Measurements from ENCODE around the gene LRRFIP1.

Gene LRRFIP1

DNA sequence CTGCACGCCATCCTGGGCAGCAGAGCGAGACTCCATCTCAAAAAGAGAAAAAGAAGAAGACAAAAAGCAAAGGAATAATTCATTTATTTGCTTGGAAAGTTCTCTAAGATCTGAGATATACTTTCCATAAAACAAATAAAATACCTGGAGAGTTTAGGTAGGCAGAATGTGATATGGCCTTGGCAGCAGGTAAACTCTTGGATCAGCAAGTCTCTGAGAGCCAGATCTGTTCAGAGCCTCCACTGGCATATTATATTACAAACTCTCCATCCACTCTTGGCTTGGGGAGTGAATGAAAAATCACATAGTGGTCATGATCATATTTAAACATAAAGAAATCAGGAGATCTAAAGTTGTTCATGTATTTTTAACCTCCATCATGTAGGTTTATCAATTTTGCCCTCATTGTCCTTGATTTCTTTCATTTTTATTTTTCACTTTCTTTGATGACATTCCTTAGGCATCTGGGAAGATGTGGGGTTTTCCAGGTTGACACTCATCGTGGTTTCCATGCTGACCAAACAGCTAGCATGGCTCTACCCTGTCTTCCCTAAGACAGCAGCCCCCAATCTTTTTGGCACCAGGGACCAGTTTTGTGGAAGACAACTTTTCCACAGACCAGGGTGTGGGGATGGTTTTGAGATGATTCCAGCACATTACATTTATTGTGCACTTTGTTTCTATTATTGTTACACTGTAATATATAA, 10.2 kb downstream of the LRRFIP1 start:
- no peak for DNase-seq (ENCODE audit: insufficient read length, low spot score)
- no peak for FAIRE-seq

DNA sequence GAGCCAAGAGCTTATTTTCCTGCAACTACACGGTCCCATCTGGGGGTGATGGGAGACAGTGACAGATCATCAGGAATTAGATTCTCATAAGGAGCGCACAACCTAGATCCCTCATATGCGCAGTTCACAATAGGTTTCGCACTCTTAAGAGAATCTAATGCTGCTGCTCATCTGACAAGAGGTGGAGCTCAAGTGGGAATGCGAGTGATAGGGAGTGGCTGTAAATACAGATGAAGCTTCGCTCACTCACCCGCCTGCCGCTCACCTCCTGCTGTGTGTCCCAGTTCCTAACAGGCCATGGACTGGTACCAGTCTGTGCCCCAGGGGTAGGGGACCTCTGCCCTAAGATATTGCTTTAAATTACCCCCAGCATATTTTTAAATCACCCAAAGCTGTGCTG, 10.8 kb downstream of the LRRFIP1 start:
- no peak for DNase-seq (ENCODE audit: insufficient read length, low spot score)
- FAIRE-seq, result no peak

DNA sequence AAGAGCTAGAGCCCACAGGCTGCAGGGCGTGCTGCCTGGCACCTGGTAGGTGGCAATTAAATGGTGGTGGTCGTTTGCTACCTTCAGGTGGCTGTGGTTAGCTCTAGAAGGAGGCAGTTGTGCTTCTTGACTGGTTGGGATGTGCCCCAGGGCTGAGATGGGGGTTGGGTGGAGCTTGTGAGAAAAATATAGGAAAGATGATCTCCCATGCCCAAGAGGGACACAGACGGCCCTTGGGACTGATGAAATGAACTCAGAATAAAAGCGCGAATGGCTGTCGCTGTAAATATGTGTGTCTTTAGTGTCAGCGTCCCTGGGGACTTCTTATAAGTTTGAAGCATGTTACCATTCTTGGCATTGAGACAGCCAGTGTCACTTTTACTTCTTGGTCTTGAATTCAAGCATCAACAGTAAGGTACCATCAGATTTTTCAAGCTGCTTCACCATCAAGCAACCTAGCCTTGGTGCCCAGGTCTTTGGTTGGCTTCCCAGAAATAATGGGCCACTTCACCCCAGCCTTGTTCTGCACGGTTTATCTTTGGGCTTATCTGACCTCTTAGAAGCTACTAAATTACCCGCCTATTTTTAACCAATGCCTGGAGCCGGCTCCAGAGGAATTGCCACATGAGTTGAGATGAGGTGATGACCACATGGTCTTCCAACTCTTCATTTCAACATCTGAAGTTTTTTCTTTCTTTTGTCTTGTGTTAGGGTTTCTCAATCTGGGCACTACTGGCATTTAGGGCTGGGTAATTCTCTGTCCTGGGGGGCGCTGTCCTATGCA, 11.9 kb downstream of the LRRFIP1 start:
- FAIRE-seq (no peak), DNase-seq (ENCODE audit: insufficient read length, low spot score) (no peak)

DNA sequence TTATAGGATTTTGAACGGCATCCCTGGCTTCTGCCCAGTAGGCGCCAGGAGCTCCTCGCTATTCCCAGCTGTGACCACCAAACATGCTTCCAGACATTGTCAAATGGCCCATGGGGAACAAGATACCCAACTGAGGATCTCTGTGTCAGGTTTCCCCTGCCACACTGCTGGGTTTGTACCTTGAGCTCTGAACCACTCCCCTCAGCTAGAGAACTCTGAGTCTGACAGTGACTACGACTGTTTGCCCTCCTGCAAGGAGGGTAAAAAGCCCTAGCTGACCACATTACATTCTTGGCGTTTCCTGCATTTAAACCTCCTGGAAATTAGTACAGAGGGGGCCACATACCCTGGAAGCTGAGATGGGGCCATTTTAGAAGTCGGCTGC, 12.4 kb downstream of the LRRFIP1 start:
- no peak for DNase-seq (ENCODE audit: insufficient read length, low spot score)
- no peak for FAIRE-seq

DNA sequence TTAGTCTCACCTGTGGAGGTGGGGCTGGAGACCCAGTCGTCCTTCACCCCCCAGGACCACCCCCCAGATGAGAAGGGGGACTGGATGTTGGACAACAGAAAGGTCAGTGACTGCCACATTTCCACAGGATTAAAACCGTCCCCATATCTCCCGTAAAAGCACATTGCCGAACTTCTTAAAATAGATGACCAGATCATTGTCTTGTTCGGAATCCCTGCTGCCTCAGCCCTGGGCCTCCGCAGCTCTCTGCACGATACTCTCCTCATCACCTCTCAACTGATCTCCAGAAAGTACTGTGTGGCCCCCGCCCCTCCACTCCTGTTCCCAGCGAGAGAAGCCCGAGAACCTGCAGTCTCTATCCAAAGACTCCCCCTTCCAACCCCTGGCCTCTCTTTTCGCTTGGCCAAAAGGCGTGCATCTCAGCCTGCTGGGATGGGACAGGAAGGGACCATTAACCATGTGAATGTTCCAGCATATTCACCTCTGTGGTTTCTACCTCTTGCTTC, 13.2 kb downstream of the LRRFIP1 start:
- no peak for DNase-seq (ENCODE audit: insufficient read length, low spot score)
- FAIRE-seq, result no peak

DNA sequence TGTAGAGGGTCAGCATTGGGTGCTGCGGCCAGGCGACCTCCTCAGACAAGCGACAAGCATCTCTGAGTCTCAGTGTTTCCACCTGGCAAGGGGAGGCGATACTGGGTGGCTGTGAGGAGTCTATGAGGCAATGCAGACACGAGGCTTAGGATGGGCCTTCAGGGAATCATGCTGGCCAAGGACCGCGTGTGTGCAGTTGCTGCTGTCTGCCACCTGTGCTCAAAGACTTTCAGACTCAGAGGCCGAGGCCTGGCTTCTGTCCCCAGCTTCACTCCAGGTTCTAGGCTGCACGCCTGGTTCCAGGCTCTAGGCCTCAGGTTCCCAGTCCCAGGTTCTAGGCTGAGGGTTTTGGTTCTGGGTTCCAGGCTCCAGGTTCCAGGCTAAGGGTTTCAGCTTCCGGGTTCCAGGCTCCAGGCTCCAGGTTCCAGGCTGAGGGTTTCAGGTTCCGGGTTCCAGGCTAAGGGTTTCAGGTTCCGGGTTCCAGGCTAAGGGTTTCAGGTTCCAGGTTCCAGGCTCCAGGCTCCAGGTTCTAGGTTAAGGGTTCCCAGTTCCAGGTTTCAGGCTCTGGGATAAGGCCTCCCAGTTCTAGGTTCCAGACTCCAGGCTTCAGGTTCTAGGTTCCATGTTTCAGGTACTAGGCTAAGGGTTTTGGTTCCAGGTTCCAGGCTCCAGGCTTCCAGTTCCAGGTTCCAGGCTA, 14.8 kb downstream of the LRRFIP1 start:
- no peak for FAIRE-seq

DNA sequence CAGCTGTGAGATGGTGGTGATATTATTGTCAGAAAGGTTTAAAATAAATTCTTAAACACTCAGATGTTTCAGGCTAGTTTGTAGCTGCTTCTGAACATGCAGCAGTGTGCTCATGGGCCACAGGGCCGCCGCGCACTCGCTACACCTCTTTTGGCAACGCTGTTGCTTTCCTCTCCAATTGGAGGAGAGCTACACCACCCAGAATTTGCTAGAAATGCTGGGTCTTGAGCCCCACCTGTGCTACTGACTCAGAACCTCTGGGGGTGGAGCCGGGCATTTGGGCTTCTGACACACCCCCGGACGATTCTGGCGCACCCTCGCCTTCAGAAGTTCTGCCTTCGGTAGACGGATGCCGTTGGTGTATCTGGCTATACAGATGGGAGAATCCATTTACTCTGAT, 15.7 kb downstream of the LRRFIP1 start:
- no peak for DNase-seq (ENCODE audit: insufficient read length, low spot score)
- no peak for FAIRE-seq

More for the DNA sequence above, 14.8 kb downstream of the LRRFIP1 start:
- no peak for DNase-seq (ENCODE audit: insufficient read length, low spot score)

DNA sequence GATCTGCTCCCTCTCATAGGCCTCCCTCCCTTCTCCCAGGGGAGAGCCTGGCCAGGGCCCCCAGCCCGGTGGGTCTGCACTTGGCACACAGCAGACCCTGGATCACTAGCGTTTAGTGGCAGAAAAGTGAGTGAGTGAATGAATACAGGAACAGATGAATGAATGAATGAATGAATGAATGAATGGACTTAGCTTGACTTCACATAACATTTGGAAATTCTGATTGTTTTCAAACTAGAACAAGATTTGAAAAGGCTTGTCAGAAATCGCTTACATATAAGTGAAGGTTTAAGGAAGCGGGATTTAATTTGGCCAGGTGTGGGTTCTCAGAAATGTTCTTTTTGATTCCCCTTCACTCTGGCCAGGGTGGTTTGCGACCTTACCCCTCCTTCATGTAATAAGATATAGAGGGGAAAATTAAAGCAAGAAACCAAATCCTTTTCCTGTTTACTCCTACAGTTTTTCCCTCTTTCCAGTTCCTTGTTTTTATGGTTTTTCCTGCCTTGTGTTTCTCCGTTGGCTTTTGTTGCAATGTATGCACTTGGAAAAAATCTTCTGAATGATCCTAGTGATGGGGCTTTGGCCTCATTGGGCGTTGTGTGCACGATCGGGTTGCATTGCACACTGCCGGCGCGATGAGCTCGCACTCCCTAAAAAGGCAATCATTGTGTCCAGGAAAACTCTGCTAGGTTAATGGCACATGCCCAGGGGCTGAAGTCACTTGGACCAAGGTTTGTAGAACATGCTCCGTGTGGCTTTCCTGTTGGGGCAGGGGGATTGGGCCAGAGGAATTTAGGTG, 16.4 kb downstream of the LRRFIP1 start:
- DNase-seq (ENCODE audit: insufficient read length, low spot score), result no peak
- FAIRE-seq, result no peak

DNA sequence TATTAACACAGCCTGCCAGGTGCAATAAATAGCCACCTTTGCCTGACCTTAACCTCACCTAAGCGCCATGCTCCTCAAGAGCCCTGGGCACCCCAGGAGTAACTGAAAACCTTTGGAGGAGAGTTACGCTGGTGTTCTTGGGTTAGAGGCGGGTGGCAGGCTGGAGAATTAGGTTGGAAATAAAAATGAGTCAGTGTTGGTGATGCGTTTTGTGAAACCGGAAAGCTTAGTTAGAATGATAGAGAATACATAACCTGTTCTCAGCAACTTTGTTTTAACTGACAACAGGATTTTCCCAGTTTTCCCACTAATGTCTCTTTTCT, 17.0 kb downstream of the LRRFIP1 start:
- FAIRE-seq (no peak), DNase-seq (ENCODE audit: insufficient read length, low spot score) (no peak)

DNA sequence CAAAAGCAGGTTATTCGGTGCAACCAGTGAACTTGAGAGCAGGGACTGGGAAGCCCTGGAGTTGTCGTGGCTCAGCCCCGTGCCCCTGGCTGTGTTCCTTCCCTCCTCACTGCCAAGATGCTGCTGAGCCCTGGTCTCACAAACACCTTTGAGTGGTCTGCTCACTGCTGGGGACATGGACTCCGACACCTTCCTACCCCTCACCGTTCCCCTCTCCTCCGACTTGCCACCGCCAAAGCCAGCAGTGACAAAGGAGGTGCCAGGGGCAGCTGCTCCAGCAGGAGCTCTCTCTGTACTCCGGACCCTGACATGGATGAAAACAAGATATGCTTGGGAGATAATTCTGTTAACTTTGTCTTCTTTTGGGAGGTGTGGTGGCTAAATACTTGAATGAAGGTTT, 17.9 kb downstream of the LRRFIP1 start:
- FAIRE-seq (no peak), DNase-seq (ENCODE audit: insufficient read length, low spot score) (no peak)

DNA sequence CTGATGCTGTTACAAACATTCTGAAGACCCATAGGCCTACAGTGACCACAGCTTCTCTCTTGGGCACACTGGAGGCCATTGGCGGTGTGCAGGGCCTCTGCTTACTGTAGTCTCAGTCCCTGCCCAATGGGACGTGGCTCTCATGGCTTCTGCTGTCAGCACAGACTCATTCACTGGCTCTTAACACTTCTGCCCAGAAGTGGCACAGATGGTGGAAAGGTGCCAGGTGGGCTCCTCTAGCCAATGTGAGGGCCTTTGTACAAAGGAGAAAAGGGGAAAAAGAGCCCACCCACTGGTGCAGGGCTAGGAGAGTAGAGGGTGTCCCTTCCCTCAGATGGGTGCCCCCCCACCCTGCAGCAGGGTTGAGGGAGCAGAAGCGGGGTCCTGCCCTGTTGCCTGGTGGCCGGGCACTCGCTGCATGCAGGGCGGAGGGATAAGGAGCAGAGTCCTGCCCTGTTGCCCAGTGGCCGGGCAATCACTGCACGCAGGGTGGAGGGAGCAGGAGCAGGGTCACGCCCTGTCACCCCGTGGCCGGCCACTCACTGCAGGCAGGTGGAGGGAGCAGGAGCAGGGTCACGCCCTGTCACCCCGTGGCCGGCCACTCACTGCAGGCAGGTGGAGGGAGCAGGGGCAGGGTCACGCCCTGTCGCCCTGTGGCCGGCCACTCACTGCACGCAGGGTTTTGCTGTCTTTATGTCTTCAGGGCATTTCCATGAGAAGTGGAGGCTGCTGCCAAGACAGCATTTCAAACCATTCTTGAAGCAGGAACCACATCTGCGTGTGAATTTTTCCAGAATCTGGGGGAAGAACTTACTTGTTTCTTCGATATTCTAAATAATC, 20.0 kb downstream of the LRRFIP1 start:
- no peak for DNase-seq (ENCODE audit: insufficient read length, low spot score)
- no peak for FAIRE-seq

DNA sequence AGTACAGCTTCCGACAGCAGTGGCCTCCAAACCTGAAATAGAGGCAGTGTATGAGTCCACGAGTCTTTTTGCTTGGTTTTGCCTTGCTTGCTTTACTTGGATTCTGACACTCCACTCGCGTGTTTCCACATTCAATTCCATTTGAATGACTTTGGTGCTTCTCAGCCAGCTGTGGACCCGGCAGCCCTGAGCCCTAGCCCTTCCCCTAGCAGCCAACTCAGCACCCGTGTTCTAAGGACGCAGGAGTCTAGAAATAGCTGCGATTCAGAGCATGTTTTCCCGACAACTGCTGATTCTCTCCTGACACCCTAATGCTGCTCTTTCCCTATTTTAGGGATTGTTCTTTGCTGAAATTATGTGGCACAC, 20.6 kb downstream of the LRRFIP1 start:
- no peak for FAIRE-seq

DNA sequence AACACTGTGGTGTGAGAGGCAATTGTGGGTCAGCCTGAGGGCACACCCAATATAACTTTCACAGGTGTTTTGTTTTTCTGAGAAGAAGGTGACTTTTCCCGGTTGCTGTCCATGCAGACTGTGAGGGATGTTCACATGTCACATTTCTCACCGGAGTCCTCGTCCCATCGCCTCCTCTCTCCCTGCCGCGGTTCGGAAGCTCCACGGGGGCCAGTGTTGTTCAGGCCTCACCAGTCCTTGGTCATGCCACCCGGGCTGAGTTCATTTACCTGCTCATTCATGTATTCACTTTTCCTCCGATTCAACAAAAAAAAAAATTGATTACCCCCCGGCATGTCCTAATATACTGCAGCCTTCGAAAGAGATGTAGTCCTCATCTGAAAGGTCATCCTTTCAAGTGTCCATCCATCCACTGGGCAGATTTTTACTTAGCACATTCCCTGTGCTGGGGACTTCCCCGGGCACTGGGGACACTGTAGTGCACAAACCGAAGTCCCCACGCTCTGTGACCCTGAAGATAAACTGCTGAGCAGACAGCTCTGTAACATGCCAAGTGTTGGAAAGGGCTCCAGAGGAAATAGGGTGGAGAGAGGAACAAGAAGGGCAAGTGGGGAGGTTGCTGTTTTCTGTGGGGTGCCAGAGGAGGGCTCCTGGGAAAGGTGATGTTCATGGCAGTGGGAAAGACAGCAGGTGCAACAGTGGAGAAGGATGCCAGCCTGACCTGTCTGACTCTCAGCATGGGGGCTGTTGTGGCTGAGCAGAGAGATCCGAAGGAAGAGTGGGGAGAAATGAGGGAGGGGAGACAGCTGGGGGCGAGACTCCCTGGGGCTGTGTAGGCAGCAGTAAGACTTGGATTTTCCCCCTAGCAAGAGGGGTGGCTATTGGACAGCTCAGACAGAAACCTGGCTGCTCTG, 22.4 kb downstream of the LRRFIP1 start:
- FAIRE-seq, result no peak
- no peak for DNase-seq (ENCODE audit: insufficient read length, low spot score)

More for the DNA sequence above, 20.6 kb downstream of the LRRFIP1 start:
- no peak for DNase-seq (ENCODE audit: insufficient read length, low spot score)

DNA sequence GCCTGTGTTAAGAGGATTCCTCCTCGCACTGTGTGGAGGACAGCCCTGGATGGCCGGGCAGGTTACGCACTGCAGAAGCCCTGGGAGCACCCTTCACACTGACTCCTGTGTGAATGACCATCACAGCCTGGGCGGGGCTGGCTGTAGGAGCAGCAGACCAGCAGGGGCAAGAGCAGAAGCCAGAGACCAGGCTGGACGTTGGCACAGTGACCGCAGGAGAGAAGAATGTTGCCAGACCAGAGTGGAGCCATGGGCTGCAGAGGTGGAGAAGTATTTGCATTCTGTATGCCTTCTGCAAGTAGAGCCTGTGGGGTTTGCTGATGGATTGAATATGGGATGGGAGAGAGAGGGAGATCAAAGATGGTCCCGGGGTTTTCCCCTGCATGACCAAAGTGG, 23.1 kb downstream of the LRRFIP1 start:
- DNase-seq (ENCODE audit: insufficient read length, low spot score), result no peak

DNA sequence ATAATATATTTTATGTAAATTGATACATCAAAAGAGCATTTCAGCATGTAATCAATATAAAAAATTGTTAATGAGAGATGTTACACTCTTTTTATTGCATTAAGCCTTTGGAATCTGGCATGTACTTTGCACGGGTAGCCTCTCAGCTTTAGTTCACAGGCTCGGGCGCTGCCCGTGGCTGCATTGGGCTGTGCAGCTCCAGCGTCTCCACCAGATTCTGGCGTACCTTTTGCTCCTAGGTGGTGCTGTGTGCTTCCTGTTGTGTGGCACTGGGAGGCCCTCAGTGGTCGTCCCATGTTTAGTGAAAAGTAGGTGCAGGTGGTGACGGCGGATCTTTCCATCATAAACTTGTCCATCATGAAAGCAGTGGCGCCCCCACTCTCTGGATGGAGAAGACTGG, 24.4 kb downstream of the LRRFIP1 start:
- FAIRE-seq (no peak), DNase-seq (ENCODE audit: insufficient read length, low spot score) (no peak)

More for the DNA sequence above, 23.1 kb downstream of the LRRFIP1 start:
- FAIRE-seq, result no peak

DNA sequence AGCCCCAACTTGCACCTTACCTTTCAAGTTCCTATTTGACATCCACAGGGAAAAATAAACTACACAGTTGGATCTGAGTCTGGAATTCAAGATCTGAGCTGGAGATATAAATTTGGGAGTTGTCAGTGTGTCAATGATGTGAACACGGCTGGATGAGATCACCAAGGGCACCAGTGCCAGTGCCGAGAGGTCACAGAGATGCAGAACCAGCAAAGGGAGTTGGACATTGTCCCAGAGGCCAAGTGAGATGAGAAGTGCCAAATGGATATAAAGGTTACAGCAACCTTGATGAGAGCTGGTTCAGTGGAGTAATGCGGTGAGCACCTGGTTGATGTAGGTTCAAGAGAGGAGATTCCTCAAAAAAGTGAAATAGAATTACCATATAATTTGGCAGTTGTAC, 24.8 kb downstream of the LRRFIP1 start:
- FAIRE-seq, result no peak
- DNase-seq (ENCODE audit: insufficient read length, low spot score), result no peak

DNA sequence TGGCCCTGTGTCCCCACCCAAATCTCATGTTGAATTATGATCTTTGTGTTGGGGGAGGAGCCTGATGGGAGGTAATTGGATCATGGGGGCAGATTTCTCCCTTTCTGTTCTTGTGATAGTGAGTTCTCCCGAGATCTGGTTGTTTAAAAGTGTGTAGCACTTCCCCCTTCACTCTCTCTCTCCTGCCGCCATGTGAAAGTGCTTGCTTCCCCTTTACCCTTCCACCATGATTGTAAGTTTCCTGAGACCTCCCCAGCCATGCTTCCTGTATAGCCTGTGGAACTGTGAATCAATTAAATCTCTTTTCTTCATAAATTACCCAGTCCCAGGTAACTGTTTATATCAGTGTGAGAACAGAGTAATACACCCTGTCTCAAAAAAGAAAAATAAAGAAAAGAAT, 25.5 kb downstream of the LRRFIP1 start:
- no peak for DNase-seq (ENCODE audit: insufficient read length, low spot score)
- no peak for FAIRE-seq

DNA sequence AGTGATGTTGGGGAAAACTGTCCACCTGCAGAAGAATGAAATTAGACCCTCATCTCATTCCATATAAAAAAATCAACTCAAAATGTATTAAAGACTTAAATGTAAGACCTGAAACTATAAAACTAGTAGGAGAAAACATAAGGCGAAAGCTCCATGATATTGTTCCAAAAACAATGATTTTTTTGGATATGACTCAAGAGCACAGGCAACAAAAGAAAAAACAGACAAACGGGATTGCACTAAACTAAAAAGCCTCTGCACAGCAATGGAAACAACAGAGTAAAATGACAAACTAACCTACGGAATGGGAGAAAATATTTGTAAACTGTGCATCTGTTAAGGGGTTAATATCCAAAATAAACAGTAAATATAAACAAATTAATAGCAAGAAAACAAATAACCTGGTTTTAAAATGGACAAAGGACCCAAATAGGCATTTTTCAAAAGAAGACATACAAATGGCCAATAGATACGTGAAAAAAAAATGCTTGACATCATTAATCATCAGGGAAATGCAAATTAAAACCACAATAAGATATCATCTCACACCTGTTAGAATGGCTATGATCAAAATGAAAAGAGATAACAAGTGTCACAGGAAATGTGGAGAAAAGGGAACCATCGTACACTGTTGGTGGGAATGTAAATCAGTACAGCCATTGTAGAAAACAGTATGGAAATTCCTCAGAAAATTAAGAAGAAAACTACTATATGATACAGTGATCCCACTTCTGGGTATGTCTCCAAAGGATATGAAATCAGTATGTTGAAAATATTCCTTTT, 26.6 kb downstream of the LRRFIP1 start:
- DNase-seq (ENCODE audit: insufficient read length, low spot score), result no peak
- no peak for FAIRE-seq
